T-cell (primary cell): ENCODE measurements around the gene ZNF343. TPM values are rescaled to one million over a fixed set of nuclear protein-coding genes. Genes with fewer than 3 reads are reported as not detected.
A peak's percentile ranks its signal among the peaks of the same experiment; 100 is the strongest.

Source experiments
- ATAC-seq, 4 experiments: fragments of 200-7000 bp in 3 of 4; fragments of 150-1000 bp in 1 of 4; cut with Tn5 transposase; replicated peaks in 1 of 4; 1 replicate in 3 of 4; 2 replicates in 1 of 4; pipeline ENCODE4 v1.10.0; 2021; ENCODE audit warnings: moderate library complexity in 3 of 4, mild to moderate bottlenecking in 2 of 4, moderate number of reproducible peaks in 1 of 4
- CTCF ChIA-PET, 2 donors: fragments of 300-600 bp; sonication (Branson Sonifier 250); formaldehyde crosslinking; loops; one replicate each; lab custom pipeline; 2022; ENCODE audit warnings: antibody characterized with exemption in 2 of 2; lab: Charles Lee
- POLR2A ChIA-PET, 2 donors: fragments of 300-600 bp; sonication (Branson Sonifier 250); formaldehyde crosslinking; loops; one replicate each; lab custom pipeline; 2022; ENCODE audit warnings: antibody characterized with exemption in 2 of 2; lab: Charles Lee
- DNase-seq, 35 experiments: peaks; one replicate each; pipeline versions ENCODE4 v3.0.0 to v3.0.0-alpha.2; 2013 to 2023
- H3K27ac ChIP-seq: one replicate; pipeline ENCODE4 v1.5.1; 2013; ENCODE audit warnings: low read length
- H3K27me3 ChIP-seq, 2 experiments: replicated peaks in 1 of 2; 1 replicate in 1 of 2; 2 replicates in 1 of 2; pipeline versions ENCODE4 v1.6.1 to v1.7.0; 2013; ENCODE audit warnings: low read length in 1 of 2, mixed read lengths in 1 of 2; ENCODE audit not compliant: control insufficient read depth in 2 of 2, insufficient read depth in 2 of 2; ENCODE audit errors: extremely low read depth in 1 of 2
- H3K36me3 ChIP-seq, 2 donors: 1 replicate in 1 of 2; 2 replicates in 1 of 2; pipeline versions ENCODE4 v1.6.1 to v1.7.0; 2013; ENCODE audit warnings: low read length in 1 of 2; ENCODE audit not compliant: control insufficient read depth in 2 of 2, insufficient read depth in 1 of 2; ENCODE audit errors: extremely low read depth in 1 of 2
- H3K4me1 ChIP-seq, 2 experiments: 1 replicate in 1 of 2; 2 replicates in 1 of 2; pipeline versions ENCODE4 v1.6.1 to v1.7.0; 2013; ENCODE audit warnings: low read length in 2 of 2, mixed read lengths in 1 of 2; ENCODE audit not compliant: insufficient read depth in 2 of 2, control insufficient read depth in 1 of 2; ENCODE audit errors: extremely low read depth in 1 of 2
- H3K4me3 ChIP-seq, 2 donors: 1 replicate in 1 of 2; 2 replicates in 1 of 2; pipeline versions ENCODE4 v1.5.1 to v1.7.0; 2013; ENCODE audit warnings: mild to moderate bottlenecking in 2 of 2, low read length in 1 of 2, moderate library complexity in 1 of 2; ENCODE audit not compliant: control insufficient read depth in 1 of 2; ENCODE audit errors: extremely low read depth in 1 of 2
- H3K9me3 ChIP-seq: 2 replicates; pipeline ENCODE4 v1.7.0; 2013
- H3K27ac Mint-ChIP-seq, 2 donors: one replicate each; pipeline ENCODE4 v1.8.0; 2020 to 2021; ENCODE audit warnings: mild to moderate bottlenecking in 2 of 2, mixed read lengths in 2 of 2
- H3K27me3 Mint-ChIP-seq, 2 donors: one replicate each; pipeline ENCODE4 v1.8.0; 2021 to 2022; ENCODE audit warnings: mixed read lengths in 2 of 2
- H3K36me3 Mint-ChIP-seq: one replicate; pipeline ENCODE4 v1.8.0; 2021; ENCODE audit warnings: mixed read lengths
- H3K4me1 Mint-ChIP-seq, 3 donors: one replicate each; pipeline ENCODE4 v1.8.0; 2020 to 2022; ENCODE audit warnings: mixed read lengths in 3 of 3, mild to moderate bottlenecking in 1 of 3
- H3K4me3 Mint-ChIP-seq, 3 donors: one replicate each; pipeline ENCODE4 v1.8.0; 2020 to 2022; ENCODE audit warnings: mild to moderate bottlenecking in 3 of 3, mixed read lengths in 3 of 3, moderate library complexity in 3 of 3
- H3K9me3 Mint-ChIP-seq, 3 donors: one replicate each; pipeline ENCODE4 v1.8.0; 2020 to 2022; ENCODE audit warnings: mixed read lengths in 3 of 3
- WGBS: methylation state at CpG from one replicate; pipeline ENCODE4 v1.1.5; 2013; ENCODE audit warnings: missing lambda C conversion rate; ENCODE audit not compliant: insufficient coverage; 5-methylcytosine and 5-hydroxymethylcytosine counted together
- total RNA-seq, 35 experiments: library from RNA in 6 of 35; stranded (reverse) in 6 of 35; fragments of 120-200 nt in 1 of 35; gene quantifications; one replicate each; pipeline versions ENCODE4 v1.2.1 to v1.2.4 and lab custom pipeline; 2013 to 2026

ZNF343 gene
- total RNA-seq, 5 donors from 2014 or later (not counting 1 experiment from before 2014, with no cell fraction given): 7.6 to 14.2 (median 10.9) TPM

DNA sequence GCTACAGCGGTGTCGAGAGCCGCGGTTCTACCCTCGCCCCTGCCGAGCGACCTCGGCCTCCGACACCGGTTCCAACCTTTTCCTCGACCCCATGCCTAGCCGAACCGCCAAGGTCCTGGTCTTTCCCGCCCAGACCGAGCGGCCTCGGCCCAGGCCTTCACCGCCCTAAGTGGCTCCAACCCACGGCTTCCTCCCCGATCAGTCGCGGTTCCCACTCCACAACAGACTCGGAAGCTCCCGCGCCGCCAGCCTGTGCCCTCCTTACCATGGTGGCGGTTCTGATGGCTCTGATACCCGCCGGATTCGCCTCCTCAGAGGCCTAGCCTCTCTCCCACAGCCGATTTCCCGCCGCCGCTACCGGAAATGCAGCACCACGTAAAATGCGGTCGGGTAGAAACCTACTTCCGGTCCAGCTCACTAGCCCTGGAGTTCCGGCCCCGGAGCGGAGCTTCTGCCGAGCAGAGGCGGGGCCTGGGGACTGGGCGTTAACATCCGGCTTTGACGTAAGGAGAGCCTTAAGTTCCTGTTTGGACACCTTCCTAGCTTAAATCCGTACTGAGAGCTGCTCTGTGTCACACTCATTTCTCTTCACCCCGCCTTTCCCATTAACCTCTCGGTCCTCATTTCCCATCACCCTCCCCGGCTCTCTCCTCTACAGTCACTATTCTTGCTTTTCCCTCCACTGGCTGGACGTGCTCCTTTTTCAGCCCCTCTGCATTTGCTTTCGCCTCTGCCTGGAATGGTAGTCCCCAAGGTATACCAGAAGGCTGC, 38.1 kb downstream of the ZNF343 start, which contains the start of gene SNRPB:
Gene SNRPB (minus strand): TSS at position 367 of the 771 bp plus-strand sequence. CDS start 99 bp downstream, at position 268.
- ATAC-seq (peak; percentile 91 to 94 (median 92)), DNase-seq (peak; percentile 92 to 99 (median 96))
- H3K27me3 ChIP-seq: no peaks in the 10 kb centered on the region
- H3K4me1 Mint-ChIP-seq: peaks cover 44 to 46% (median 45%) of the 10 kb centered on the region in 3 donors
- H3K36me3 Mint-ChIP-seq: peaks cover 25% of the 10 kb centered on the region
- no peaks in the 10 kb centered on the region for H3K9me3 ChIP-seq
- peak within 1 kb of the TSS; percentile 94 to 99 for H3K4me3 ChIP-seq
- H3K27me3 Mint-ChIP-seq: no peaks in the 10 kb centered on the region
- POLR2A ChIA-PET: interaction anchor here (0.6 to 1.1 kb wide), 10 partner anchors 10 to 1297 kb away, joined by 3 to 4 read pairs (median 3); partner anchors contain the start of genes ADISSP (in 1 of the 2) and ZNF343 (in 1 of the 2)
- H3K27ac Mint-ChIP-seq: peak within 1 kb of the TSS; percentile 98 to 99
- H3K4me3 Mint-ChIP-seq: peak within 1 kb of the TSS; percentile 95 to 100 (median 97)
- CTCF ChIA-PET: interaction anchor here (0.5 to 2.2 kb wide), 7 partner anchors 14 to 1003 kb away, joined by 3 to 14 read pairs (median 6); partner anchors contain the start of gene NSFL1C (in 1 of the 2)
- no peaks in the 10 kb centered on the region for H3K9me3 Mint-ChIP-seq
- 2% methylated on average over 53 of the region's 53 CpGs for WGBS
- H3K4me1 ChIP-seq: peaks cover 8 to 20% of the 10 kb centered on the region in 2 experiments
- H3K36me3 ChIP-seq: peaks cover 7 to 26% of the 10 kb centered on the region in 2 donors
- peak within 1 kb of the TSS; percentile 98 for H3K27ac ChIP-seq

DNA sequence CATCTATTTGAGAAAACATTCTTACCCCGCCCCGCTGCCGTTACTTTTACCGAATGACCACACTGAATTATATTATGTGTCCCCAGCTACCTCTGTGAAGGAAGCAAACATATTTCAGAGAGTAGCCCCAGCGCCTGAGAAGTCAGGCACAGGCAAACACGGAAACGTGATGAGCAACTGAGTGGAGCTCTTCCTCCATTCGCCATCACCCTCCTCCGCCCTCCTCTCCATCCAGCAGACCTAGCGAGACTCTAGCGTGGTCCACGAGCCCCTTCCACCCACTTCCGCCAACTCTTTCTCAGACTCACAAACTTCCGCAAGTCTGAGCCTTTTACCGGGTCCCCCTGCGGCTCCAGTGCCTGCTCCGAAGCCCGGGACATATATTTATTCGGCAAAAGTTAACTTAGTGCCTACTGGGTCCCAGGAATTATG, 38.7 kb downstream of the ZNF343 start:
- ATAC-seq (peak; percentile 55 to 65 (median 62)), DNase-seq (peak; percentile 34 to 75 (median 58))
- Mint-ChIP-seq H3K36me3 (peaks cover 30% of the 10 kb centered on the region), H3K4me3 (peak overlapping the region; percentile 95 to 100 (median 97)), H3K27ac (peak overlapping the region; percentile 98 to 99), H3K27me3 (no peaks in the 10 kb centered on the region), H3K4me1 (peaks cover 44 to 46% (median 45%) of the 10 kb centered on the region in 3 donors), H3K9me3 (no peaks in the 10 kb centered on the region)
- no peaks in the 10 kb centered on the region for H3K27me3 ChIP-seq
- CTCF ChIA-PET: interaction anchor here (0.5 to 2.2 kb wide), 7 partner anchors 13 to 1003 kb away, joined by 3 to 14 read pairs (median 6); partner anchors contain the start of gene NSFL1C (in 1 of the 2)
- POLR2A ChIA-PET: interaction anchor here (0.5 to 1.1 kb wide), 7 partner anchors 9 to 1298 kb away, joined by 3 to 6 read pairs (median 3); partner anchors contain the start of genes ADISSP (in 1 of the 2), NOP56 (in 1 of the 2) and ZNF343 (in 1 of the 2)
- no peaks in the 10 kb centered on the region for H3K9me3 ChIP-seq
- H3K36me3 ChIP-seq: peaks cover 7 to 32% of the 10 kb centered on the region in 2 donors
- peak overlapping the region; percentile 98 for H3K27ac ChIP-seq
- WGBS: under 1% methylated on average over 19 of the region's 19 CpGs
- peak overlapping the region; percentile 94 to 99 for H3K4me3 ChIP-seq
- peaks cover 8 to 20% of the 10 kb centered on the region in 2 experiments for H3K4me1 ChIP-seq

DNA sequence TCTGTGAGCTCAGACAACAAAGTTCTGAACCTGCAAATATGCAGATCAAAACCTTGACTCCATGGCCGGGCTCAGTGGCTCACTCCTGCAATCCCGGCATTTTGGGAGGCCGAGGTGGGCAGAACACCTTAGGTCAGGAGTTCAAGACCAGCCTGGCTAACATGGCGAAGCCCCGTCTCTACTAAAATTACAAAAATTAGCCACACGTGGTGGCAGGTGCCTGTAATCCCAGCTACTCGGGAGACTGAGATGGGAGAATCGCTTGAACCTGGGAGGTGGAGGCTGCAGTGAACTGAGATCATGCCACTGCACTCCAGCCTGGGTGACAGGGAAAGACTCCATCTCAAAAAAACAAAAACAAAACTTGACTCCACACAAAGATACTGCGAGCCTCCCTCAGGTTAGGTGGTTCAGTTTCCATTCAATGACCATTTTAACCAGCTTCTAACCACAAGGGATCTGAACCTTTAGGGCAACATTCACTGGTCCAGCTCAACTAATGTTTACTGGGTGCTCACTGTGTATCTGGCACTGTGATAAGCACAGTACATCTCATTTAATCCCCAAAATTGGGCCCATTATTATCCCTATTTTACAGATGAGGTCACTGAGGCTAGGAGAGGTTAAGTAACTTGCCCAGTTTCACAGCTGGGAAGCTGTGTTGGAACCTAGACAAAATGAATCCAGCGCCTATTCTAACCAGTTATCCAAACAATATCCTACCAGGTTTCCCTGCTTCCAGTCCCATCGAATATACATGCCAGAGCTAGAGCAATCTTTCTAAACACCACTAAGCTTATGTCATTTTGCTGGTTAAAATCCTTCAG, 39.9 kb downstream of the ZNF343 start:
- H3K27me3 Mint-ChIP-seq: no peaks in the 10 kb centered on the region
- no peak overlapping the region for H3K4me3 ChIP-seq
- H3K27me3 ChIP-seq: no peaks in the 10 kb centered on the region
- 64% methylated on average over 7 of the region's 11 CpGs for WGBS
- no peaks in the 10 kb centered on the region for H3K9me3 Mint-ChIP-seq
- CTCF ChIA-PET: interaction anchor here in 1 of 2 donors (1.1 to 2.2 kb wide), 2 partner anchors 51 to 53 kb away, joined by 3 to 14 read pairs; no protein-coding TSS in a partner anchor
- H3K9me3 ChIP-seq: no peaks in the 10 kb centered on the region
- H3K36me3 ChIP-seq: peaks cover 9 to 44% of the 10 kb centered on the region in 2 donors
- no peak for DNase-seq
- peak overlapping the region; percentile 98 for H3K27ac ChIP-seq
- peaks cover 44 to 46% (median 45%) of the 10 kb centered on the region in 3 donors for H3K4me1 Mint-ChIP-seq
- H3K27ac Mint-ChIP-seq: peak overlapping the region; percentile 59 to 79
- ATAC-seq: no peak
- peaks cover 8 to 20% of the 10 kb centered on the region in 2 experiments for H3K4me1 ChIP-seq
- H3K4me3 Mint-ChIP-seq: peak overlapping the region; percentile 67 to 100 (median 95)
- POLR2A ChIA-PET: interaction anchor here (0.6 to 1.1 kb wide), 2 partner anchors 23 to 229 kb away, joined by 3 to 4 read pairs; no protein-coding TSS in a partner anchor
- H3K36me3 Mint-ChIP-seq: peaks cover 39% of the 10 kb centered on the region

DNA sequence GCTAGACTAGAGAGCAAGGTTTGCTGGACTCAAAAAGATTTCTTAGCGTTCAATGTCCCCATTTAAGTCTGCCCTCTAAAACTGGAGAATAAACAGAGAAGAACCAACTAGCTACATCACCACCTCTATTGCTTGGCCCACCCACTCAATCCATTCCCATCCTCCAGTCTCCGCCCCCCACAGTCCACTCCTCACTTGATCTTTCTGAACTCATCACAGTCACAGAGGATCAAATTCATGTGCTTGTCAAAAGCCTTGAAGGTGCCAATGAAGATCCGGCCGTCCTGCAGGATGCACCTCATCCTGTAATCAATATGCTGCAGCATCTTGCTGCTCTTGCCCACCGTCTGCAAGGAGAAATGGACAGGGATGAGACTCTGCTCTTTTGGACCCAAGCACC, 41.3 kb downstream of the ZNF343 start:
- Mint-ChIP-seq H3K27ac (no peak overlapping the region), H3K4me1 (peaks cover 44 to 46% (median 45%) of the 10 kb centered on the region in 3 donors), H3K27me3 (no peaks in the 10 kb centered on the region), H3K4me3 (no peak overlapping the region), H3K36me3 (peaks cover 51% of the 10 kb centered on the region), H3K9me3 (no peaks in the 10 kb centered on the region)
- no peak overlapping the region for H3K4me3 ChIP-seq
- ChIA-PET POLR2A (interaction anchor here in 1 of 2 donors (0.6 kb wide), 1 partner anchor 184 kb away, joined by 5 read pairs; no protein-coding TSS in a partner anchor), CTCF (interaction anchor here in 1 of 2 donors (1.4 kb wide), 1 partner anchor 11 kb away, joined by 6 read pairs; no protein-coding TSS in a partner anchor)
- DNase-seq (no peak), ATAC-seq (no peak)
- no peak overlapping the region for H3K27ac ChIP-seq
- no peaks in the 10 kb centered on the region for H3K9me3 ChIP-seq
- peaks cover 20 to 58% of the 10 kb centered on the region in 2 donors for H3K36me3 ChIP-seq
- 76% methylated on average over 5 of the region's 5 CpGs for WGBS
- no peaks in the 10 kb centered on the region for H3K27me3 ChIP-seq
- peaks cover 8 to 20% of the 10 kb centered on the region in 2 experiments for H3K4me1 ChIP-seq

DNA sequence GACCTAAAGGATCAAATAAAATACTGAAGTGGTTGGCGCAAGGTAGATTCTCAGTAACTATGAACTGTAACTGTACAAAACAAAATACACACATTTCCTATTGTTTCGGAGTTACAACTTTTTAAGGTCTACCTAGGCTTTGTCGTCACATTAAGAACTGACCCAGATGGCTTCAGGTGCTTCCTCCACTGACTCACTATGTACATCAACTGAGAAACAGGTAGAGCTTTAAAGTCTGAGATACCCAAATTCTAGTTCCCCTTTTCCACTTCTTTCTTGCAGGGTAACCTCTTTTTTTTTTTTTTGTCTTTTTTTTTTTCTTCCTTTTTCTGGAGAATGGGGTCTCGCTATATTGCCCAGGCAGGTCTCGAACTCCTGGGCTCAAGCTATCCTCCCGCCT, 43.6 kb downstream of the ZNF343 start:
- CTCF ChIA-PET: interaction anchor here in 1 of 2 donors (0.6 kb wide), 2 partner anchors 11 to 924 kb away, joined by 3 to 4 read pairs; no protein-coding TSS in a partner anchor
- Histone ChIP-seq H3K27ac (no peak overlapping the region), H3K4me3 (no peak overlapping the region), H3K4me1 (peaks cover 8 to 17% of the 10 kb centered on the region in 2 experiments), H3K9me3 (no peaks in the 10 kb centered on the region), H3K27me3 (no peaks in the 10 kb centered on the region), H3K36me3 (peaks cover 22 to 81% of the 10 kb centered on the region in 2 donors)
- H3K27ac Mint-ChIP-seq: no peak overlapping the region
- ATAC-seq (no peak), DNase-seq (no peak)
- no peak overlapping the region for H3K4me3 Mint-ChIP-seq
- H3K4me1 Mint-ChIP-seq: peaks cover 30 to 36% (median 34%) of the 10 kb centered on the region in 3 donors
- WGBS: 96% methylated on average over 2 of the region's 6 CpGs
- POLR2A ChIA-PET: interaction anchor here in 1 of 2 donors (0.7 kb wide), 1 partner anchor 15 kb away, joined by 4 read pairs; no protein-coding TSS in a partner anchor
- H3K36me3 Mint-ChIP-seq: peaks cover 69% of the 10 kb centered on the region
- H3K9me3 Mint-ChIP-seq: no peaks in the 10 kb centered on the region
- no peaks in the 10 kb centered on the region for H3K27me3 Mint-ChIP-seq
